GM10266 (cell line): ENCODE data around the gene CSH2.
"Not testable (repeated sequence)": the region's sequence is repeated elsewhere in the genome, so short reads cannot be mapped to it uniquely, and the experiment has no call there.

ENCODE experiments used
- DNase-seq: peaks from one replicate; pipeline ENCODE4 v3.0.0; 2012; ENCODE audit errors: extremely low spot score
- TF ChIP-seq, protein P1 (sequence below): IDR thresholded peaks from 2 replicates; pipeline ENCODE4 v1.5.1; 2012; ENCODE audit warnings: mild to moderate bottlenecking, low read depth; ENCODE audit not compliant: control insufficient read depth, insufficient read depth; ENCODE audit errors: missing control alignments

Gene CSH2

GRCh38 chr17:63914471-63914870 lies 41.0 kb upstream of the CSH2 start:
- no peak for DNase-seq
- TF ChIP-seq, protein P1, sequence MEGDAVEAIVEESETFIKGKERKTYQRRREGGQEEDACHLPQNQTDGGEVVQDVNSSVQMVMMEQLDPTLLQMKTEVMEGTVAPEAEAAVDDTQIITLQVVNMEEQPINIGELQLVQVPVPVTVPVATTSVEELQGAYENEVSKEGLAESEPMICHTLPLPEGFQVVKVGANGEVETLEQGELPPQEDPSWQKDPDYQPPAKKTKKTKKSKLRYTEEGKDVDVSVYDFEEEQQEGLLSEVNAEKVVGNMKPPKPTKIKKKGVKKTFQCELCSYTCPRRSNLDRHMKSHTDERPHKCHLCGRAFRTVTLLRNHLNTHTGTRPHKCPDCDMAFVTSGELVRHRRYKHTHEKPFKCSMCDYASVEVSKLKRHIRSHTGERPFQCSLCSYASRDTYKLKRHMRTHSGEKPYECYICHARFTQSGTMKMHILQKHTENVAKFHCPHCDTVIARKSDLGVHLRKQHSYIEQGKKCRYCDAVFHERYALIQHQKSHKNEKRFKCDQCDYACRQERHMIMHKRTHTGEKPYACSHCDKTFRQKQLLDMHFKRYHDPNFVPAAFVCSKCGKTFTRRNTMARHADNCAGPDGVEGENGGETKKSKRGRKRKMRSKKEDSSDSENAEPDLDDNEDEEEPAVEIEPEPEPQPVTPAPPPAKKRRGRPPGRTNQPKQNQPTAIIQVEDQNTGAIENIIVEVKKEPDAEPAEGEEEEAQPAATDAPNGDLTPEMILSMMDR, result no peak

- TF ChIP-seq, protein P1, result peak; percentile 83
- DNase-seq, result peak; percentile 53
Observed at GRCh38 chr17:63911657-63912100, 38.2 kb upstream of the CSH2 start.

DNA sequence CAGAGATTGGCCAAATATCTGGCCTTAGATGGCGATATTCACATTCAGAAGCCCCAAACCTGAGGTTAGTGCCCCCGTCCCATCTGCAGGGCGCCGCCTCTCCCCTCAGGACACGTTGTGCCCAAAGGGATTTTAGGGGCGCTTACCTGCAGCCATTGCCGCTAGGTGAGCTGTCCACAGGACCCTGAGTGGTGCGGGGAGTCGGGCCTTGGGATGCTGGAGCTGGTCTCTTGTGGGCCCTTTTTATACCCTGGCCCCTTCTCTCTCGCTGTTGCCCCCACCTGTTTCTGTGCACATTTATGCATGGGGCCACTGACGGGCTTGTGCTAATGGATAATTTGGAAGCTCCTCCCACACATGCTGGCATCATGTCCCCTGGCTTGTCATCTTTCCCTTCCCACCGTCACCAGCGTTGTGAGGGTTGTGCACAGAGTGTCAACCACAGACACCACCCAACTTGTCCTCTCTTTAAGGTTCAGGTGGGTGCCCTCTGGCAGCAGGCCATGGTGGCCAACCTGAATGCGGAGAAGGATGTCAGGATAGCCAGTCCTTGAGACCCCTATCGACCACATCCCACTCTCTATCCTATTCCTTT lies 37.7 kb upstream of the CSH2 start, which contains the start of gene CSHL1:
CSHL1 (minus strand) TSS at position 218 of the 595 bp plus-strand sequence; CDS start at position 156, 62 bp downstream.
- TF ChIP-seq, protein P1, result no peak
- DNase-seq, result no peak

DNA sequence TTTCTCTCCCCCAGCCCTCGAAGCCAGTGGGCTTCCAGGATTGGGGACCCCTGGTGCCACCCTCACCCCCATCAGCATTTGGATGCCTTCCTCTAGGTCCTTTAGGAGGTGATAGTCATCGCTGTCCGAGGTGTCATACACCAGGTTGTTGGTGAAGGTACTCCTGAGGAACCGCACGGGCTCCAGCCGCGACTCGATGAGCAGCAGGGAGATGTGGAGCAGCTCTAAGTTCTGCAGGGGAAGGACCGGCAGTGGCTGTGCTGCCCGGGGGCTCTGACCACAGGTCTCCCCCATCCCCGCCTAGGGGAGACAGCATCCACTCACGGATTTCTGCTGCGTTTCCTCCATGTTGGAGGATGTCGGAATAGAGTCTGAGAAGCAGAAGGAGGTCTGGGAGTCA lies 36.6 kb upstream of the CSH2 start:
- DNase-seq, result no peak
- TF ChIP-seq, protein P1, result no peak

DNA sequence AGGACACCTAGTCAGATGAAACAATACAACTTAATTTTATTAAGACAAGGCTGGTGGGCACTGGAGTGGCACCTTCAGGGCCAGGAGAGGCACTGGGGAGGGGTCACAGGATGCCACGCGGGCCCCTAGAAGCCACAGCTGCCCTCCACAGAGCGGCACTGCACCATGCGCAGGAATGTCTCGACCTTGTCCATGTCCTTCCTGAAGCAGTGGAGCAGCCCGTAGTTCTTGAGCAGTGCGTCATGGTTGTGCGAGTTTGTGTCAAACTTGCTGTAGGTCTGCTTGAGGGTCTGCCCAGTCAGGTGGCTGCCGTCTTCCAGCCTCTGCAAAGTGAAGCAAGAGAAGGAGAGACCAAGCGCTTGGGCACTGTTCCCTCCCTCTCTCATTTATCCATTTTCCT lies 36.1 kb upstream of the CSH2 start:
- not testable (repeated sequence) for DNase-seq

- TF ChIP-seq, protein P1, result peak; percentile 18
- not testable (repeated sequence) for DNase-seq
Observed at GRCh38 chr17:63907161-63907778, 33.8 kb upstream of the CSH2 start.

DNA sequence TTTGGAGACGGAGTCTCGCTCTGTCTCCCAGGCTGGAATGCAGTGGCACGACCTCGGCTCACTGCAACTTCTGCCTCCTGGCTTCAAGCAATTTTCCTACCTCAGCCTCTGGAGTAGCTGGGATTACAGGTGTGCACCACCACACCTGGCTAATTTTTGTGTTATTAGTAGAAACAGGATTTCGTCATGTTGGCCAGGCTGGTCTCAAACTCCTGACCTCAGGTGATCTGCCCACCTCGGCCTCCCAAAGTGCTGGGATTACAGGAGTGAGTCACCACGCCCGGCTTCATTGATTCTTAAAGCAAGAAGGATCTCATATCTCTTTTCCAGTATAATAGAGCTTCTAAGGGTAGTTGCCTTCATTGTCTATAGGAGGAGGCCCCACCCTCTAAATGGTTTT lies 31.3 kb upstream of the CSH2 start:
- DNase-seq, result not testable (repeated sequence)

- TF ChIP-seq, protein P1, result peak; percentile 29
- not testable (repeated sequence) for DNase-seq
Observed at GRCh38 chr17:63903787-63904201, 30.3 kb upstream of the CSH2 start.

DNA sequence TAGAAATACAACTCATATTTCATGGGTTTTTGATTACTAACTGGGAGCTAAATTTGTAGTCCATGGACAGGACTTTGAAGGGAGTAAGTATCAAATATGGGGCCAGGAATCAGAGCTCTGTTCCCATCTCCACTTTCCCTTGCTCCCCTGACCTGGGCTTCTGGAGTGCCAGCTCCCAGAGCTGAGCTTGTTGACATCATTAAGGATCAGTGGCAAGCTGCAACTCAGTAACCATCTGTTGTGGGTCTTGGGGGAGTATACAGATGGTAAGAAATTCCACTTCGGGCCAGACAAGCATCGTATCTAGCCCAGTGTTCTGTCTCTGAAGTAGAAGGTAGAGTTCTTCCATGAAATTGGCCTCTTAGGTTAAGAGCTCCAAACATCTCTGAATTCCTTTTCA lies 28.5 kb upstream of the CSH2 start:
- DNase-seq, result not testable (repeated sequence)

DNA sequence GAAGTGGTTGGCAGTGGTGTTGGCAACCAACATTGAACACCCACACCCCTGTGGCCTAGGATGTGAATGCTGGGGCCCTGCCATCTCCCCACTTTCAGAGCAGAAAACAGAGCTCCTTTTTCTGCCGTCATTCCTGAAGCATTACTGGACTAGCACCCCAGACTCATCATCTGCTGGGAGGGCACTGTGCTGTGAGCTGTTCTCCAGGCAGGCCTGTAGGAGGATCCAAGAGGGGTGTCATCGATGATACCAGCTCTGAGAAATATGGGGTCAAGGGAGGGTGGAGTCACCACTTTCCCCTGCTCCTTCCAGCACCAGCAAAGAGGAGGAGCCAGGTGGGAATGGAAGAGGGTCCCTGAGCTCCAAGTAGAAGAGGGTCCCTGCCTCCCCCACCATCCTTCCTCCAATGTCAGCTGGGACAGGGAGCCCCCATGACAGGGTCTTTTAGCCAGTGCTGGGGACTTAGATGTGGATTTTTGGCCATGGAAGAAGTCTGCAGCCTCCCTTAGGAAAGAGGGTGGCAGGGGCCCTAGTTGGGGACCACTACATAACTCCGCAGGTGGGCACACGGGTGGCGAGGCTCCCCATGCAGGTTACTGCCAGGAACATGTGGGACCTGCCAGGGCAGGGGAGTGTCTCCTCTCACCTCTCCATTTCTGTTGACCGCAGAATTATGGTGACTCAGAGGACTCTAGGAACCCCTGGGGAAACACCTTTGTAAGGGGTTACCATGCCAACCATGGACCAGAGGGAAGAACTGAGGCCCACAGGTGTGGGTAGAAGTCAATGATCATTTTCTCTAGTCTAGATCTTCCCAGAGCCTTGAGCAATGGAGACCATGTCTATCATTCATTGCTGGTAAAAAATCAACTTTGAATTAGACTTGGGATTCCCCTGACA lies 25.7 kb upstream of the CSH2 start:
- DNase-seq, result not testable (repeated sequence)

DNA sequence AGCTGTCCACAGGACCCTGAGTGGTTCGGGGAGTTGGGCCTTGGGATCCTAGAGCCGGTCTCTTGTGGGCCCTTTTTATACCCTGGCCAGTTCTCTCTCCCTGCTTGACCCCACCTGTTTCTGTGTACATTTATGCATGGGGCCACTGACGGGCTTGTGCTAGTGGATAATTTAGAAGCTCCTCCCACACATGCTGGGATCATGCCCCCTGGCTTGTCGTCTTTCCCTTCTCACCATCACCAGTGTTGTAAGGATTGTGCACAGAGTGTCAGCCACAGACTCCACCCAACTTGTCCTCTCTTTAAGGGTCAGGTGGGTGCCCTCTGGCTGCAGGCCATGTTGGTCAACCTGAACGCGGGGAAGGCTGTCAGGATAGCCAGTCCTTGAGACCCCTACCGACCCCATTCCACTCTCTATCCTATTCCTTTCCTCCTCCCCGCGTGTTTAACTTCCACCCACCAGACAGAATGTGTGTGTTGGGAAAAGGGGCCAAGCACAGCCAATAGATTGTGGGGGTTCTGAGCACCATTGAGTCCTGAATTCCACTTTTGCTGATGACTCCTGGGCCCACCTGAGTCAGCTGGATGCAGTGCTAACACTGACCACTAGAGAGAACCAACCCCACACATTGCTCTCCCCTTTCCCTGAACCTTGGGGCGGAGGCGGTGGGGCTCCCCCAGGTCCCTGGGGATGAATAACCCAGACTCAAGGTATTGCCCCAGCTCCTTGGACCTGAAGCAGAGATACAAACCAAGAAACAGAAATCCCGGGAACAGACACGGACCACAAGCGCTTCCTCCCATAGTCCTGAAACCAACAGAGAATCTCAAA lies 23.3 kb upstream of the CSH2 start, which contains the start of gene CSH1:
CSH1 (minus strand) TSS at position 51 of the 831 bp plus-strand sequence. CDS start 63 bp downstream, outside the sequence.
- not testable (repeated sequence) for DNase-seq
